GM19023 (cell line): ENCODE data around the gene SLC35G2.
A peak's percentile ranks its signal among the peaks of the same experiment; 100 is the strongest.
"Not testable (repeated sequence)": the region's sequence is repeated elsewhere in the genome, so short reads cannot be mapped to it uniquely, and the experiment has no call there.

Experiments used
- ATAC-seq: cut with Tn5 transposase; IDR thresholded peaks from one replicate; pipeline ENCODE4 v1.9.1; 2021; ENCODE audit warnings: mild to moderate bottlenecking, moderate library complexity; ENCODE audit not compliant: unreplicated experiment

SLC35G2 gene

GRCh38 chr3:136818769-136819391 lies at the start of gene SLC35G2:
Gene SLC35G2, plus strand, starts transcription at chr3:136819126. Its CDS starts 35,335 bp downstream, at chr3:136854461.
- ATAC-seq, result peak; percentile 44

GRCh38 chr3:136772709-136773108 lies 46.2 kb upstream of the SLC35G2 start:
- ATAC-seq, result no peak

GRCh38 chr3:136778865-136779264 lies 40.1 kb upstream of the SLC35G2 start:
- ATAC-seq, result no peak

DNA sequence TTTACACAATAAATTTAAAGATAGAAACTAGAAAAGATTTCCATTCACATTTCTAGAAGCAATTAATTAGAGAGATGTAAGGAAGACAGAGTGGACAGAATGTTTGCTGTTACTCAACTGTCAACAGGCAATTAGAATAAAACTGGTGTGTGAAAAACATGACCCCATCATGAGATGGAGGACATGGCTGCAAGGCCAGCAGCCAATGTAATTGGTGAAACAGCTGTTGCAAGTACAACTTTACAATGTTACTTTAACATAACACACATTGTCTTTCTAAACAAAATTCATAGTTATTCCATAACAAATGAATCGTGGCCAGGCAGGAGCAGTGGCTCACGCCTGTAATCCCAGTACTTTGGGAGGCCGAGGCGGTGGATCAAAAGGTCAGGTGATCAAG lies 38.2 kb upstream of the SLC35G2 start:
- no peak for ATAC-seq

DNA sequence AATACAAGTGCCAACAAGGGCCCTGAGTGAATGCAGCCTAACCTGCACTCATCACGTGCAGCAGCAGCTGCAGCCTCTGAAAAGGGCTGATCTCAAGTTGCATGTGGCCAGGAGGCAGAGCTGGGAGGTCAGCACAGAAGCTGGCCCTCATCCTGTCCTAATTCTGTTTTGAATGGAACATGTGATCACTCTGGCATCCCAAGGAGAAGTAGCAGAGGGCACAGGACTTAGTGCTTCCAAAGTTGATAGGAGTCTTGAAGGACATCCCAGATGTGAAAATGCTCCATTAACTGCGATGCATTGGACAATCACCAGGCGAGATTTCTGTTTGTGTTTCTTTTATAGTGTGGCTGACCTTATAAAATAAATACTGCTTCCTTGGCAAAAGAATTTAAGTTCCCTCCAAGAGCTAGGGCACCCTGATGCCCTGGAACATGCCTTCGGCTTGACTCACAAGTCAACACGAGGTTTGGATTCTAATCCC lies 35.2 kb upstream of the SLC35G2 start:
- ATAC-seq, result no peak

DNA sequence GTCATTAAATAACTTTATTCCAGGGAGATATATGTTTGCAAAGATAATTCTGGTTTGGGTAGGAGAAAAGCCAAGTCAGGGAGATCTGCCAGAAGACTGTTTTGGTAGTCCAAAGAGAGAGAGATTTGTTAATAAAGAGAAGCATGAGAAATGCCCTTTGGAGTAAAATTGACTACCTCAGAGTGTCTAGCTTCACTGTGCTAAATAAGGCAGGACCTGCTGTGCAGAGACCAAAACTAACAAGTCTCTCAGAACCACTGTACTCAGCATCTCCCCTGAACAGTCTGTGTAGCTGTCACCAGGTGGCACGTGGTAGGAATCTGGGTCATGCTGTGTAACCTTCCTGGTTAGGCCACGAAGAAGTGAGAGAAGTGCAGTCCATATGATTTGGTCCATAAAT lies 31.6 kb upstream of the SLC35G2 start:
- ATAC-seq, result no peak

DNA sequence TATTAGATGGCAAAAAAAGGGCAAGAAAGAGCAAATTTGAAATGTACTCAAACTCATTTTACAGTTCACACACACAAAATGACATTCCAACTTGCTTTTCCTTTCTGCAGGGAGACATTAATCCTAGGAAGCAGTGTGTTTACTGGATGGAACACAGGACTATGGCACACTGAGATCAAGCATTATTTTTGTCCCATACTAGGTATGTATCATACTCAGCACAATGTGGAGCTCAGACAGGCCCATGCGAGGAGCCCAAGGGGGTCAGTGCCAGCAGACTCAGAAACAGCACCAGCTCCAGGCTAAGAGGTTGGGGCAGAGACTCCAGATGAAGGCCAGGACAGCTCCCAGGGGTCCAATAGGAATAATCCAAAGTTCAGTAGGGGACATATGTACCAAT lies 30.8 kb upstream of the SLC35G2 start:
- ATAC-seq, result no peak

- ATAC-seq, result no peak
These were observed 28.9 kb upstream of the SLC35G2 start for GRCh38 chr3:136789976-136790375.

DNA sequence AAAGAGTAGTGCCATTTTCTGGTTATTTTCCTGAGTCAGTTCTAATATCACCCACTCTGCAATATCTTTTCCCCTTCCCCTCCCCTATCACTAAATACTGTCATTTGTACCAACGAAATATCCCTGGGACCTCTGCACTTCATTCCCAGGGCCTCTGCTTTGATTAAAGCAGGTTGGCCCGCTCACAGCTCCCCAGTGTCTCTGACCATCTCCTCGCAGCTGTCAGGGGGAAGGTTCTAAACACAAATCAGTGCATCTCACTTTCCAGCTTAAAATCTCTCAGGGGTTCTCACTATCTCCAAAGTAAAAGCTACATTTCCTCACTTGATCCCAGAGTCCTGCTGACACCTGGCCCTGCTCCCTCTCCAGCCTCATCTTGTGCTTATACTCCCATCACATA lies 28.1 kb upstream of the SLC35G2 start:
- ATAC-seq, result no peak

DNA sequence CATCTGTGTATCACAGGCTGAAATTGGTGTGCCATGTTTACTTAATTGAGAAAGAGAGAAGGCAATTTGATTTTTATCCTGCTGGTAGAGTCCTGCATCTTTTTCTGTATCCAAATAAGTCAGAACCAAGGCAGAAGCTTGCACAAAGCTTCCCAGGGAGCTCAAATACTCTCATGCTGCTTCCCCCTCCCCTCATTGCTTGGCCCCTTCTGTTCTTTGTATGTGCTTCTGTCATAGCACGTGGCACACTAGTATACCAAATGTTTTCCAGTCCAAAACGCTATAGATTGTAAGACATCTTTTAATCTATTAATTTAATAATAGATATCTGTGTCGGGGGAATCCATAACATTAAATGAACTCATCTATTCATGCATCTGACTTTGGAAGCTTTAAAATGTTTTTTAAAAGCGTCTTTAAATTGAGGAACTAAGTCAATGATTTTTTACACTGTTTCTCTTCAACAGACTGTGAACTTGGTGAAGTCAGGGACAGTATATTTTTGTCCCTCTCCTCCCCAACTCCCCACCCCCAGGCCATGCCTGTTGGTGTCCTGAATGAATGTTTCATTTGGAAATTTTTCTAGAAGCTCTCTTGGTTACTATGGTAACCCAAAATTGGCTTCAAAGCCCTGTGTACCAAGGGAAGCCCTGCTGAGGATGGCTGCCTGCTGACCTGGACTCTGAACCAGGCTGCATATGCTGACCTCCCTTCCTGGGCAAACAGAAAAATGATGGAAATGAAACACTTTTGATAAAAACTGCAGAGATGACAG lies 26.2 kb upstream of the SLC35G2 start:
- no peak for ATAC-seq

GRCh38 chr3:136801146-136801545 lies 17.8 kb upstream of the SLC35G2 start:
- ATAC-seq, result not testable (repeated sequence)

DNA sequence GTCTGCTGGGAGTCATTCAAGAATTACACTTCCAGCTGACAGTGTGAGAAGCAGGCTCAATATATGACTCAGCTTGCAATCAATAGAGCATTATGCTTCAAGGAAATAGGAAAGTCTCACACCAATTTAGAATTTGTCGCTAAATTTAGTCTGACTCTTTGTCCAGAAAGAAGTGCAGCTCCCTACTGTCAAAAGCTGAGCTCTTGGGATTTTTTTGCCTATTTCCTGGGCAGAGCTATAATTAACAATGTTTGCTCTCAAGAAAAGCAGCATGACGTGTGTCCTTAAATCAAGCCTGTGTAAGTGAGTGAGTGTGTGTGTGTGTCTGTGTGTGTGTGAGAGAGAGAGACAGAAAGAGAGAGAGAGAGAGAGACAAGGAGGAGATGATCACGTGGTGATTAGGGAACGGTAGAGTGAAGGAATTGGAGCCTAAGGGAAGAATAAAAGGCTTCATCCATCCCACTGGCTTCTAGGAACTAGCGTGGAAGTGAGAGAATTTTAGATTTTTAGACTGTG lies 16.4 kb upstream of the SLC35G2 start:
- ATAC-seq, result no peak

DNA sequence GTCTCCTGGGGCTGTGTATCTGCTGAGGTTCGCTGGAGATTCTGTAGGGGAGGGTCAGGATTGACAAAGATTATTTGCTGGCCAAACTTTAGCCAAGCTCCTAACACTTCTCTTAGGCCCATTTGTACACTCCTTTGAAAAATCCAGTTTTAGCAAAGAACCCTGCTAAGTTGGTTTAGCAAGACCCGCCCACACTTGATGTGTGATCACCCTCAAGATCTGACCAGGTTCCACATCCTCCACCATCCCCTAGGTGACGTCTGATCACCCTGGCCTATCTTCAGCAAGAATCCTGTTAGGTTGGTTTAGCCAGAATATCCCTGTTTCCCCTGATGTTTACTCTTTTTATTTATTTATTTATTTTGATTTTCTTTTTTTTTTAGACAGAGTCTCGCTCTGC lies 14.8 kb upstream of the SLC35G2 start:
- no peak for ATAC-seq

- no peak for ATAC-seq
These were observed 14.1 kb upstream of the SLC35G2 start for GRCh38 chr3:136804813-136805212.

- ATAC-seq, result no peak
These were observed 13.1 kb upstream of the SLC35G2 start for GRCh38 chr3:136805795-136806194.

- no peak for ATAC-seq
These were observed 7.2 kb upstream of the SLC35G2 start for GRCh38 chr3:136811701-136812100.

GRCh38 chr3:136817448-136817847 lies 1.5 kb upstream of the SLC35G2 start:
- no peak for ATAC-seq

DNA sequence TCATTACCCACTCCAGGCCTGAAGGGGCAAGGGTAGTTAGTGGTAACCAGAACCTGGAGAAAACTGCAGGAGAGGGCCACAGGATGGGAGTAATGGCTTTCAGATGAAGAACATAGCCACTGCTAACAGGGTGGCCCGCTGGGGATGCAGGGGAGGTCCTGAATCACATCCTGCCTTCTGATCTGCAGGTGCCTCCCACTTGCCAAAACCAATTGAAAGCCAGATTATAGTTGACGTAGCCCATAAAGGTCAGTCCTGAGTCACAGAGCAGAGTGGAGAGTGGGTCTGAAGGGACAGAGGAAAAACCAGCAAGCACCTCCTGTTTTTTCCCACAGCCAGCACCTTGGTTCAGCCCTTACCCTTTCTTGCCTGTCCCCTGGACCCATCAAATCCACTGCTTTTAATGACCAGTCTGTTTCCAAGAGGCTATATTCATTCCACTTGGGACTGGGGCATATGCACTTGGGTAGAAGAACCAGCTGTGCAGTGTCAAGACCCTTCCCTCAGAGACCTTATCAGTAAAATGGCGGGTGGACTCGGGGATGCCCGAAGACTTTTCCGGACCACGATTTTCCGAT lies 646 bp upstream of the SLC35G2 start:
- peak; percentile 33 for ATAC-seq

- peak; percentile 31 for ATAC-seq
These were observed 435 bp downstream of the SLC35G2 start for GRCh38 chr3:136819392-136819730.

DNA sequence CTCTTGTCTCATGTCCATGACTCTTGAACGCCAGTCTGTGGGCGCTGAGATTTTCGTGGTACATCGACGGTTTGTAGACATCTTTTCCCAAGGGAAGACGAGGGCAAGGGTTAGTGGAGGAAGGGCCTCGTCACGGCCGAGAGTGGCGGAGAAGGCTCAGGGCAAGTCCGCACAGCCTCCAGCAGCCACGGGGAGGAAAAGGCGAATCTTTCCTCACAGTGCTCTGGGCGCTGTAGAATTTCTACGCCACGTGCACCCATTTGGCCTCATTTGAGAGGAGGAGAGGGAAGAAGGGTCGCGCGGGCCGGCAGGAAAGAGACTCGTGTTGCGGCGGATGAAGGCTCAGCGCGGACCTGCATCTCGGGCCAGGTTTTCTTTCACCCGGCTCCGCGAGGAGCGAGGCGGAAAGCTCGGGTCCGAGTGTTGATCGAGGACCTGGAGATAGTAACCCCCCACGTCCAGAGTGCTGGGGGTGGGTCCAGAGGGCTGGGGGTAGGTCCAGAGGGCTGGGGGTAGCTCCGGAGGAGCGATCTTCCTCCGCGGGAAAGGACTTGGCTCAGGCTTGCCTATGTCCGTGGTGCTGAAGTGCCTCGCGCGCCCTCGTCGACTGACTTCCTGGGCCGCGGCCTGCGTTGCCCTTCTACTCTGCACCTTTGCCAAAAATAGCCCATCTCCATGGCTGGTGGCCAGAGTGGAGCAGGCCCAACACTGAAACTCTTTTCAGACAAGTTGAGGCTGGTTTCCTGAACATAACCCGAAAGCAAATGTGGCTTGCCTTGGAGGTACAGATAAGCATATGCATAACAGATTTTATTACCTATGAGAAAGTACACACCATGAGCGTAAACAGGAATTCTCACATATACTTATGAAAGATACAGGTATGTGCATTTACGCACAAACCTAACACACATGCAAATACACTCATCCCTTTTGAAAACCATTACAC lies 1.1 kb downstream of the SLC35G2 start:
- peak; percentile 28 for ATAC-seq

DNA sequence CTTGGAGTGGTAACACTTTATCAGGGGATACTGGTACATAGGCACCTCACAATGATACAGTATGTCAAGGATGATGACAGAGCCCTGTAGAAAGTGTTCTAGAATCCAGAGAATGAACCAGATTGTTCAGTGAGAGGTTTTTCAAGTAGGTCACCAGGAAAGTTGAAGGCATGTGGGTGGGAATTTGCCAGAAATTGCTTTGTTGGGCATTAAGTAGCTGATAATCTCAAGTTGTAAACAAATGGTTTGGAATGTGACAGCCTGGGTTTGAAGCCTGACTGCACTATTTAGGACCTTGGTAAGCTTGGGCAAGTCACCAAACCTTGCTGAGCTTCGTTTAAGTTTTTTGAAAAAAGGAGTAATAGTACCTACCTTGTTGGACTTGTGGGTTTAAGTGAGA lies 12.5 kb downstream of the SLC35G2 start:
- no peak for ATAC-seq
